HEK293 (cell line): ENCODE data around the gene CAD.

Experiments
- CTCF ChIA-PET: fragments of 350-600 bp; formaldehyde crosslinking; extraction: SDS; loops from one replicate; lab custom pipeline; 2021; ENCODE audit warnings: antibody characterized with exemption; lab: Yijun Ruan, JAX
- POLR2A ChIA-PET: fragments of 300-600 bp; formaldehyde crosslinking; extraction: SDS; loops from one replicate; lab custom pipeline; 2020; ENCODE audit warnings: antibody characterized with exemption, inconsistent platforms; lab: Yijun Ruan, JAX
- H3K27ac ChIP-seq: fragments of 200-500 bp; sonication (Bioruptor generic); 2 replicates; pipeline ENCODE4 v1.5.1; 2014; ENCODE audit warnings: low read depth, low read length, control low read depth, inconsistent platforms; ENCODE audit errors: extremely low read depth
- H3K36me3 ChIP-seq, 2 experiments: fragments of 200-500 bp in 1 of 2; sonication (Bioruptor generic) in 1 of 2; 1 replicate in 1 of 2; 2 replicates in 1 of 2; pipeline ENCODE4 v1.5.1; 2014 to 2017; ENCODE audit warnings: inconsistent platforms in 2 of 2, low read length in 2 of 2; ENCODE audit not compliant: control insufficient read depth in 2 of 2, insufficient read depth in 1 of 2
- H3K4me1 ChIP-seq: fragments of 200-500 bp; sonication (Bioruptor generic); 2 replicates; pipeline ENCODE4 v1.5.1; 2014; ENCODE audit warnings: mild to moderate bottlenecking, low read length, inconsistent platforms; ENCODE audit not compliant: control insufficient read depth, insufficient read depth
- H3K4me3 ChIP-seq: 2 replicates; pipeline ENCODE4 v1.5.1; 2011; ENCODE audit warnings: low read depth, mild to moderate bottlenecking, control low read depth, low read length, moderate library complexity
- H3K9me3 ChIP-seq: fragments of 200-500 bp; sonication (Bioruptor generic); 2 replicates; pipeline ENCODE4 v1.5.1; 2014; ENCODE audit warnings: low read depth, low read length, inconsistent platforms; ENCODE audit not compliant: control insufficient read depth, insufficient read depth
- GLIS1 ChIP-seq: fragments of 450-650 bp; formaldehyde crosslinking; IDR thresholded peaks from 2 replicates; pipeline ENCODE4 v1.5.1; 2016; ENCODE audit warnings: missing biosample characterization, missing genetic modification characterization
- KLF10 ChIP-seq: fragments of 450-650 bp; IDR thresholded peaks from 2 replicates; pipeline ENCODE4 v1.5.1; 2018; ENCODE audit warnings: missing biosample characterization, mild to moderate bottlenecking, missing genetic modification characterization
- OSR2 ChIP-seq: fragments of 450-650 bp; formaldehyde crosslinking; IDR thresholded peaks from 2 replicates; pipeline ENCODE4 v1.5.1; 2016; ENCODE audit warnings: missing biosample characterization, missing genetic modification characterization
- RBAK ChIP-seq: fragments of 450-650 bp; formaldehyde crosslinking; IDR thresholded peaks from 2 replicates; pipeline ENCODE4 v1.5.1; 2016; ENCODE audit warnings: missing biosample characterization, missing genetic modification characterization
- ZFHX2 ChIP-seq: fragments of 450-650 bp; formaldehyde crosslinking; conservative IDR thresholded peaks from 2 replicates; pipeline ENCODE4 v1.5.1; 2016; ENCODE audit warnings: missing biosample characterization, missing genetic modification characterization
- ZFP41 ChIP-seq: fragments of 450-650 bp; formaldehyde crosslinking; IDR thresholded peaks from 2 replicates; pipeline ENCODE4 v1.5.1; 2016; ENCODE audit warnings: missing biosample characterization, missing genetic modification characterization, borderline replicate concordance
- ZNF121 ChIP-seq: fragments of 450-650 bp; formaldehyde crosslinking; IDR thresholded peaks from 2 replicates; pipeline ENCODE4 v1.5.1; 2016; ENCODE audit warnings: missing biosample characterization, missing genetic modification characterization
- ZNF132 ChIP-seq: fragments of 450-650 bp; formaldehyde crosslinking; IDR thresholded peaks from 2 replicates; pipeline ENCODE4 v1.5.1; 2017; ENCODE audit warnings: missing biosample characterization, missing genetic modification characterization, borderline replicate concordance
- ZNF274 ChIP-seq, 2 experiments: fragments of 200-500 bp in 1 of 2; fragments of 450-650 bp in 1 of 2; sonication (Bioruptor generic) in 1 of 2; formaldehyde crosslinking in 1 of 2; IDR thresholded peaks; 2 replicates each; pipeline versions ENCODE4 v1.5.1 to v1.6.1; 2014 to 2016; ENCODE audit warnings: borderline replicate concordance in 1 of 2, inconsistent platforms in 1 of 2, low read length in 1 of 2, missing biosample characterization in 1 of 2, missing genetic modification characterization in 1 of 2
- ZNF335 ChIP-seq: fragments of 450-650 bp; formaldehyde crosslinking; conservative IDR thresholded peaks from 2 replicates; pipeline ENCODE4 v1.5.1; 2016; ENCODE audit warnings: missing biosample characterization, missing genetic modification characterization
- ZNF549 ChIP-seq: fragments of 450-650 bp; IDR thresholded peaks from 2 replicates; pipeline ENCODE4 v1.5.1; 2018; ENCODE audit warnings: missing biosample characterization, missing genetic modification characterization, mild to moderate bottlenecking, inconsistent platforms, moderate library complexity
- ZNF560 ChIP-seq: fragments of 450-650 bp; formaldehyde crosslinking; IDR thresholded peaks from 2 replicates; pipeline ENCODE4 v1.5.1; 2017; ENCODE audit warnings: missing biosample characterization, missing genetic modification characterization, borderline replicate concordance
- ZNF585B ChIP-seq: fragments of 450-650 bp; formaldehyde crosslinking; IDR thresholded peaks from 2 replicates; pipeline ENCODE4 v1.5.1; 2016; ENCODE audit warnings: missing biosample characterization, missing genetic modification characterization
- ZNF664 ChIP-seq: fragments of 450-650 bp; formaldehyde crosslinking; IDR thresholded peaks from 2 replicates; pipeline ENCODE4 v1.5.1; 2016; ENCODE audit warnings: missing biosample characterization, missing genetic modification characterization
- ZNF843 ChIP-seq: fragments of 450-650 bp; formaldehyde crosslinking; IDR thresholded peaks from 2 replicates; pipeline ENCODE4 v1.5.1; 2016; ENCODE audit warnings: missing biosample characterization, missing genetic modification characterization
- ZSCAN16 ChIP-seq: fragments of 450-650 bp; formaldehyde crosslinking; IDR thresholded peaks from 2 replicates; pipeline ENCODE4 v1.5.1; 2016; ENCODE audit warnings: missing biosample characterization, missing genetic modification characterization
- TF ChIP-seq, protein P1 (sequence below): fragments of 450-650 bp; formaldehyde crosslinking; IDR thresholded peaks from 2 replicates; pipeline ENCODE4 v1.5.1; 2016; ENCODE audit warnings: missing biosample characterization, missing genetic modification characterization
- TF ChIP-seq, protein P2 (sequence below): fragments of 450-650 bp; formaldehyde crosslinking; conservative IDR thresholded peaks from 2 replicates; pipeline ENCODE4 v1.5.1; 2016; ENCODE audit warnings: low read depth, missing biosample characterization, missing genetic modification characterization
- TF ChIP-seq, protein P3 (sequence below): fragments of 450-650 bp; formaldehyde crosslinking; IDR thresholded peaks from 2 replicates; pipeline ENCODE4 v1.5.1; 2016; ENCODE audit warnings: missing biosample characterization, missing genetic modification characterization

The CAD gene

DNA sequence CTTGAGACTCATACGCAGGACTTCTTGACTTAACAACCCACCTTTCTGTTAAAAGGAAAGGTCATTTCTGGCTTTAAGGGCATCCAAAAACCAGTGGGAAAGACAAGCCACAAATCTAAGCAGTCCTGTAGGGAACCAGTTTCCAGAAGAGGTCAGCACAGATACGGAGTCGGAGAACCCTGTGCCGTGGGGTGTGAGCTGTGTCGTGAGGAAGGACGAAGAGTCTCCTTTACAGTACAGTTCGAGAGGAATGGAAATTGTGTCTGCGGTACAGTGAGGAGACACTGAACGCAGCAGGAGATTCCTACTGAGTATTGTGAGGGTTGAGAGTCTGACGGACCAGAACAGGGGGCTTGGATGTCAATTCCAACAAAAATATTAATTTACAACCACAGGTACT, 27.9 kb downstream of the CAD start (continued):
- TF ChIP-seq, protein P1, sequence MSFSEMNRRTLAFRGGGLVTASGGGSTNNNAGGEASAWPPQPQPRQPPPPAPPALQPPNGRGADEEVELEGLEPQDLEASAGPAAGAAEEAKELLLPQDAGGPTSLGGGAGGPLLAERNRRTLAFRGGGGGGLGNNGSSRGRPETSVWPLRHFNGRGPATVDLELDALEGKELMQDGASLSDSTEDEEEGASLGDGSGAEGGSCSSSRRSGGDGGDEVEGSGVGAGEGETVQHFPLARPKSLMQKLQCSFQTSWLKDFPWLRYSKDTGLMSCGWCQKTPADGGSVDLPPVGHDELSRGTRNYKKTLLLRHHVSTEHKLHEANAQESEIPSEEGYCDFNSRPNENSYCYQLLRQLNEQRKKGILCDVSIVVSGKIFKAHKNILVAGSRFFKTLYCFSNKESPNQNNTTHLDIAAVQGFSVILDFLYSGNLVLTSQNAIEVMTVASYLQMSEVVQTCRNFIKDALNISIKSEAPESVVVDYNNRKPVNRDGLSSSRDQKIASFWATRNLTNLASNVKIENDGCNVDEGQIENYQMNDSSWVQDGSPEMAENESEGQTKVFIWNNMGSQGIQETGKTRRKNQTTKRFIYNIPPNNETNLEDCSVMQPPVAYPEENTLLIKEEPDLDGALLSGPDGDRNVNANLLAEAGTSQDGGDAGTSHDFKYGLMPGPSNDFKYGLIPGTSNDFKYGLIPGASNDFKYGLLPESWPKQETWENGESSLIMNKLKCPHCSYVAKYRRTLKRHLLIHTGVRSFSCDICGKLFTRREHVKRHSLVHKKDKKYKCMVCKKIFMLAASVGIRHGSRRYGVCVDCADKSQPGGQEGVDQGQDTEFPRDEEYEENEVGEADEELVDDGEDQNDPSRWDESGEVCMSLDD: no peak
- TF ChIP-seq ZNF560 (tag by site-specific recombination) (no peak), KLF10 (no peak), ZNF274 (IDR thresholded peaks at IDR 0.05; ENCODE audit: low read length) (no peak), ZNF274 (tag by site-specific recombination; IDR thresholded peaks at IDR 0.05; ENCODE audit: borderline replicate concordance) (no peak), ZNF549 (tag by site-specific recombination) (no peak)
- TF ChIP-seq, all 188 proteins: peak for 0

DNA sequence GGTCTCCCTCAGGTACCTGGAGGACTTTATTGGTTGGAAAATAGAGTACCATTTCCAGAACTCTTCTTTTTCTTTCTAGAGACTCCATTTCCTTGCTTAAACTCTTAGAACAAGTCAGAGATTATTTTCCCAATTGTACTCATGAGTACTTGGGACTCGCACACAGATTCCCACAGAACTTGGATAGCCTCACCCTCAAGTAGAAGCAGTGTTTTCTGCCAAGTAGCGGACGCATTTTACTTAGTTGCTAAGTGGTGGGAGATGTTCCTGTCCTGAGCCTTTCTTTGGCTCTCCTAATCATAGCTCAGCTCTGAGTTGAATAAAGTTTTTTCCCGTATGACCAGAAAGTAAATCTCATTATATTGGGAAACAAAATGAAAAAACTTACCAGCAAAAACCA, 28.5 kb downstream of the CAD start:
- Histone ChIP-seq H3K4me3 (no peak overlapping the region), H3K4me1 (0 out of 2 replicates have a peak, but pooled peaks cover 4% of the 10 kb centered on the region), H3K27ac (no peak overlapping the region), H3K9me3 (no peaks in the 10 kb centered on the region), H3K36me3 (peaks cover 0 to 45% of the 10 kb centered on the region in 2 experiments; a peak in 2 of 3 replicates)
- TF ChIP-seq ZNF335 (tag by site-specific recombination): no peak
- no peak for TF ChIP-seq ZNF132 (tag by site-specific recombination)
- ChIA-PET POLR2A (no interaction called here), CTCF (interaction anchor here (0.9 kb wide), 1 partner anchor 58 kb away, joined by 3 read pairs; no protein-coding TSS in a partner anchor)

DNA sequence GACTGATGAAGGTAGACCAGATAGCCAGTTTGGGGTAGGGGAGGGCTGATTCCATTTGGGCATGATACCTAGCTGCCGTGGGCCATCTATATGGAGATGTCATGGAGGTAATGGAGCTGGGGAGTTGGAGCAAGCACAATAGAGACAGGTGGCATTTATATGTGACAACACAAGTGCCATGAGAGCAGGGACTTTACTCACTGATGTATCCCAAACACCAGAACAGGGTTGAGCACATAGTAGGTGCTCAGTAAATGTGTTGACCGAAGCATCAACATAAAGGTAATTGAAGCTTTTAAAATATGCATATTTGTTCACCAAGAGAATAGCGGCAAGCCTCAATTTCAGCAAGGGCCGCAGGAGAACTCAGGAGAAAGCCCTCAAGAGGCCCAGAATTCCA, 30.7 kb downstream of the CAD start:
- Histone ChIP-seq H3K9me3 (no peaks in the 10 kb centered on the region), H3K27ac (no peak overlapping the region), H3K4me3 (no peak overlapping the region), H3K36me3 (peaks cover 0 to 22% of the 10 kb centered on the region in 2 experiments; a peak in 2 of 3 replicates), H3K4me1 (0 out of 2 replicates have a peak, but pooled peaks cover 4% of the 10 kb centered on the region)
- ChIA-PET POLR2A (interaction anchor here (0.5 kb wide), 1 partner anchor 9 kb away, joined by 4 read pairs; no protein-coding TSS in a partner anchor), CTCF (interaction anchor here (0.6 to 6.3 kb wide), 4 partner anchors 15 to 85 kb away, joined by 5 to 87 read pairs (median 33); partner anchors contain the start of gene TRIM54)
- TF ChIP-seq RBAK (tag by site-specific recombination) (no peak), ZNF121 (tag by site-specific recombination) (no peak), ZNF664 (peak; percentile 70; the same call in 1 of the 2 replicates), ZFP41 (tag by site-specific recombination) (no peak)

DNA sequence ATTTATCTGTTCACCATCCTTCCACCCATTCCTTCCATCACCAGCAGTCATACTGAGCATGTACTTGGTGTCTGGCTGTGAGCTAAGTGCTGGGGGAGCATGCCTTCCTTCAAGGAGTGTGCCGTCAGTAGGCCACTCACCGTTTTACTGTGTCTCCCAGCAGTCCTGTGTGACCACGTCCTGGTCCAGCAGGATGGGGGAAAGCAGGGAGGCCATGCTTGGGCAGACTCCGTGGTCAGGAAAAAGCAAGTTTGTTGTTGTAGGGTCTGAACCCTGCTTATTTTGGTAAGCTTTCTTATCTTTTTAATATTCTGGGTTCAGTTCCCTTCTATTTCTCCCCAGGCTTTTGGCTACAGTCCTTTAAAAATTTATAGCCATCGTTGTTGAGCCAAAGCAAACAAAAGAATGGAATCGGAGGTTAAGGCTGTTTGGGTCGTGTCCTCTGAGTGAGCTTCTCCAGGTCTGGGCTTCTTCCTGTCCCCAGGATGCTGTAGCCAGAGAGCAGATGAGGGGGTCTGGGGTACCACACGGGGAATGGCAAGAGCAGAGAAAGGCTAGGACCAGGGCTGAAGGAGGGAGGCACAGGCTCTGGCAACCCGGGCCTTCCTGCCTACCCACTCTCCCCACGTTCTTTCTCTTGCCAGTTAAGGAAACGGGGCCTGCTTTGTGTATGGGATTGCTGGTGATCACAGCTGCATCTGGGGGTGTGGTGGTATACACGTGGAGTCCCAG, 32.2 kb downstream of the CAD start:
- Histone ChIP-seq H3K4me1 (0 out of 2 replicates have a peak, but pooled peaks cover 4% of the 10 kb centered on the region), H3K36me3 (peaks cover 0 to 8% of the 10 kb centered on the region in 2 experiments; a peak in 2 of 3 replicates), H3K9me3 (no peaks in the 10 kb centered on the region), H3K4me3 (no peak overlapping the region), H3K27ac (no peak overlapping the region; the same call in 1 of the 2 replicates)
- POLR2A ChIA-PET: interaction anchor here (1.4 kb wide), 1 partner anchor 115 kb away, joined by 3 read pairs; the partner anchor contains the start of gene PREB
- CTCF ChIA-PET: interaction anchor here (0.7 to 6.3 kb wide), 16 partner anchors 10 to 434 kb away, joined by 3 to 87 read pairs (median 5); partner anchors contain the start of genes MPV17 and TRIM54
- no peak for TF ChIP-seq ZFHX2 (tag by site-specific recombination)
- TF ChIP-seq ZNF843 (tag by site-specific recombination): no peak
- TF ChIP-seq ZSCAN16: peak; percentile 75; the same call in 1 of the 2 replicates
- TF ChIP-seq GLIS1 (tag by site-specific recombination): peak; percentile 36; the same call in 1 of the 2 replicates
- TF ChIP-seq ZNF585B: no peak
- TF ChIP-seq, protein P2, sequence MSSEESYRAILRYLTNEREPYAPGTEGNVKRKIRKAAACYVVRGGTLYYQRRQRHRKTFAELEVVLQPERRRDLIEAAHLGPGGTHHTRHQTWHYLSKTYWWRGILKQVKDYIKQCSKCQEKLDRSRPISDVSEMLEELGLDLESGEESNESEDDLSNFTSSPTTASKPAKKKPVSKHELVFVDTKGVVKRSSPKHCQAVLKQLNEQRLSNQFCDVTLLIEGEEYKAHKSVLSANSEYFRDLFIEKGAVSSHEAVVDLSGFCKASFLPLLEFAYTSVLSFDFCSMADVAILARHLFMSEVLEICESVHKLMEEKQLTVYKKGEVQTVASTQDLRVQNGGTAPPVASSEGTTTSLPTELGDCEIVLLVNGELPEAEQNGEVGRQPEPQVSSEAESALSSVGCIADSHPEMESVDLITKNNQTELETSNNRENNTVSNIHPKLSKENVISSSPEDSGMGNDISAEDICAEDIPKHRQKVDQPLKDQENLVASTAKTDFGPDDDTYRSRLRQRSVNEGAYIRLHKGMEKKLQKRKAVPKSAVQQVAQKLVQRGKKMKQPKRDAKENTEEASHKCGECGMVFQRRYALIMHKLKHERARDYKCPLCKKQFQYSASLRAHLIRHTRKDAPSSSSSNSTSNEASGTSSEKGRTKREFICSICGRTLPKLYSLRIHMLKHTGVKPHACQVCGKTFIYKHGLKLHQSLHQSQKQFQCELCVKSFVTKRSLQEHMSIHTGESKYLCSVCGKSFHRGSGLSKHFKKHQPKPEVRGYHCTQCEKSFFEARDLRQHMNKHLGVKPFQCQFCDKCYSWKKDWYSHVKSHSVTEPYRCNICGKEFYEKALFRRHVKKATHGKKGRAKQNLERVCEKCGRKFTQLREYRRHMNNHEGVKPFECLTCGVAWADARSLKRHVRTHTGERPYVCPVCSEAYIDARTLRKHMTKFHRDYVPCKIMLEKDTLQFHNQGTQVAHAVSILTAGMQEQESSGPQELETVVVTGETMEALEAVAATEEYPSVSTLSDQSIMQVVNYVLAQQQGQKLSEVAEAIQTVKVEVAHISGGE (tag by site-specific recombination): no peak
- 0 out of 2 replicates have a peak, but pooled peaks have one; percentile 35 for TF ChIP-seq OSR2
- TF ChIP-seq, protein P3, sequence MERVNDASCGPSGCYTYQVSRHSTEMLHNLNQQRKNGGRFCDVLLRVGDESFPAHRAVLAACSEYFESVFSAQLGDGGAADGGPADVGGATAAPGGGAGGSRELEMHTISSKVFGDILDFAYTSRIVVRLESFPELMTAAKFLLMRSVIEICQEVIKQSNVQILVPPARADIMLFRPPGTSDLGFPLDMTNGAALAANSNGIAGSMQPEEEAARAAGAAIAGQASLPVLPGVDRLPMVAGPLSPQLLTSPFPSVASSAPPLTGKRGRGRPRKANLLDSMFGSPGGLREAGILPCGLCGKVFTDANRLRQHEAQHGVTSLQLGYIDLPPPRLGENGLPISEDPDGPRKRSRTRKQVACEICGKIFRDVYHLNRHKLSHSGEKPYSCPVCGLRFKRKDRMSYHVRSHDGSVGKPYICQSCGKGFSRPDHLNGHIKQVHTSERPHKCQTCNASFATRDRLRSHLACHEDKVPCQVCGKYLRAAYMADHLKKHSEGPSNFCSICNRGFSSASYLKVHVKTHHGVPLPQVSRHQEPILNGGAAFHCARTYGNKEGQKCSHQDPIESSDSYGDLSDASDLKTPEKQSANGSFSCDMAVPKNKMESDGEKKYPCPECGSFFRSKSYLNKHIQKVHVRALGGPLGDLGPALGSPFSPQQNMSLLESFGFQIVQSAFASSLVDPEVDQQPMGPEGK (tag by site-specific recombination): 0 out of 2 replicates have a peak, but pooled peaks have one; percentile 14
